OCI-LY1 (cell line): ENCODE measurements around the gene FTL.

Source experiments
- CTCF ChIP-seq: fragments of 200-600 bp; sonication (generic), shearing (Covaris generic); IDR thresholded peaks from 2 replicates; pipeline ENCODE4 v1.5.1; 2017; ENCODE audit warnings: mild to moderate bottlenecking, antibody characterized with exemption, low read length, moderate library complexity, mixed read lengths
- EZH2 ChIP-seq: fragments of 200-600 bp; sonication (generic), shearing (Covaris generic); IDR thresholded peaks from 2 replicates; pipeline ENCODE4 v1.8.0; 2017; ENCODE audit warnings: borderline replicate concordance, mixed run types, mild to moderate bottlenecking, antibody characterized with exemption, low read length, moderate library complexity, mixed read lengths

- TF ChIP-seq CTCF: no peak
- no peak for TF ChIP-seq EZH2
Observed at GRCh38 chr19:49014123-49014869, 49.2 kb downstream of the FTL start.
